H1 (cell line): ENCODE results near the gene RBFOX1.

ENCODE experiments used
- CTCF ChIP-seq, 3 experiments: IDR thresholded peaks; 1 replicate in 2 of 3; 2 replicates in 1 of 3; pipeline versions ENCODE4 v1.5.1 to v1.6.1; 2011; ENCODE audit warnings: low read length in 3 of 3, mild to moderate bottlenecking in 3 of 3, inconsistent platforms in 2 of 3, low read depth in 1 of 3, moderate library complexity in 1 of 3; ENCODE audit not compliant: insufficient read depth in 1 of 3; ENCODE audit errors: control extremely low read depth in 1 of 3
- KDM5A ChIP-seq: fragments of 200-600 bp; IDR thresholded peaks from 2 replicates; pipeline ENCODE4 v1.7.1; 2012; ENCODE audit warnings: mild to moderate bottlenecking, low read length, inconsistent platforms, mixed read lengths
- POLR2A ChIP-seq, 2 experiments: IDR thresholded peaks; 1 replicate in 1 of 2; 2 replicates in 1 of 2; pipeline ENCODE4 v1.6.1; 2011; ENCODE audit warnings: low read depth in 2 of 2, low read length in 2 of 2, mild to moderate bottlenecking in 2 of 2; ENCODE audit errors: control extremely low read depth in 1 of 2
- RFX5 ChIP-seq: IDR thresholded peaks from 2 replicates; pipeline ENCODE4 v1.6.1; 2011; ENCODE audit warnings: low read depth, low read length, improper control_type of control experiment, borderline replicate concordance

GRCh38 chr16:7458144-7458543 lies 125.5 kb downstream of the RBFOX1 start:
- TF ChIP-seq POLR2A (IDR thresholded peaks at IDR 0.05; ENCODE audit: control extremely low read depth in 1 of 2, low read depth in 2 of 2, low read length in 2 of 2) (no peak), CTCF (IDR thresholded peaks at IDR 0.05; ENCODE audit: control extremely low read depth in 1 of 3, insufficient read depth in 1 of 3, low read depth in 1 of 3, low read length in 3 of 3) (no peak), RFX5 (no peak), KDM5A (no peak)
